HG03520 (cell line): ENCODE results near the gene HABP4.
A peak's percentile ranks its signal among the peaks of the same experiment; 100 is the strongest.

Experiments
- ATAC-seq: cut with Tn5 transposase; IDR thresholded peaks from one replicate; pipeline ENCODE4 v1.9.1; 2021; ENCODE audit warnings: mild to moderate bottlenecking, moderate library complexity; ENCODE audit not compliant: unreplicated experiment

The HABP4 gene, protein sequence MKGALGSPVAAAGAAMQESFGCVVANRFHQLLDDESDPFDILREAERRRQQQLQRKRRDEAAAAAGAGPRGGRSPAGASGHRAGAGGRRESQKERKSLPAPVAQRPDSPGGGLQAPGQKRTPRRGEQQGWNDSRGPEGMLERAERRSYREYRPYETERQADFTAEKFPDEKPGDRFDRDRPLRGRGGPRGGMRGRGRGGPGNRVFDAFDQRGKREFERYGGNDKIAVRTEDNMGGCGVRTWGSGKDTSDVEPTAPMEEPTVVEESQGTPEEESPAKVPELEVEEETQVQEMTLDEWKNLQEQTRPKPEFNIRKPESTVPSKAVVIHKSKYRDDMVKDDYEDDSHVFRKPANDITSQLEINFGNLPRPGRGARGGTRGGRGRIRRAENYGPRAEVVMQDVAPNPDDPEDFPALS

DNA sequence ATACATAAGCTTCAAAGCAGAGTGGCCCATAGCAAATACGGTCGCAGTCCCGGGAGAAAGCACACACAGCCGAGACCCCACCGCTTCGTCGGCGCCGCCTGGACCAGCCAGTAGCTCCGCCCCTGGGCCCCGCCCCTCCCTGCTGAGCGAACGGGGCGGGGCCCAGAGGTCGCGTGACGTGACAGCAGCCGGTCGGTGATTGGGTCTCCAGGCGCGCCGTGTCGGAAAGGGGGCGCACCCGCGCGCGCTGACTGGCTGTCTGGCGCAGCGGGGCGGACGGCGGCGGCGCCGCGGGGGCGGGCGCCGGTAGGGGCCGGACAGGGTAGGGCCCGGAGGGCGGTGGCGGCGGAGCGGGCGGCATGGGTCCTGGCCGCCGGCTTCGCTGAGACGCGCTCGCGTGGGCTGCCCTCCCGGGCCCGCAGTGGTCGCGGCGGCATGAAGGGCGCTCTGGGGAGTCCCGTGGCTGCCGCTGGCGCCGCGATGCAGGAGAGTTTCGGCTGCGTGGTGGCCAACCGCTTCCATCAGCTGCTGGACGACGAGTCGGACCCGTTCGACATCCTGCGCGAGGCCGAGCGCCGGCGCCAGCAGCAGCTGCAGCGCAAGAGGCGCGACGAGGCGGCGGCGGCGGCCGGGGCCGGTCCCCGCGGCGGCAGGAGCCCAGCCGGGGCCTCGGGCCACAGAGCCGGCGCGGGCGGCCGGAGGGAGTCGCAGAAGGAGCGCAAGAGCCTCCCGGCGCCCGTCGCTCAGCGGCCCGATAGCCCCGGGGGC is at the start of gene HABP4:
TSS of gene HABP4 (plus strand) at position 325 of the 768 bp plus-strand sequence. CDS start at position 436, 111 bp downstream.
- ATAC-seq, result peak; percentile 98

DNA sequence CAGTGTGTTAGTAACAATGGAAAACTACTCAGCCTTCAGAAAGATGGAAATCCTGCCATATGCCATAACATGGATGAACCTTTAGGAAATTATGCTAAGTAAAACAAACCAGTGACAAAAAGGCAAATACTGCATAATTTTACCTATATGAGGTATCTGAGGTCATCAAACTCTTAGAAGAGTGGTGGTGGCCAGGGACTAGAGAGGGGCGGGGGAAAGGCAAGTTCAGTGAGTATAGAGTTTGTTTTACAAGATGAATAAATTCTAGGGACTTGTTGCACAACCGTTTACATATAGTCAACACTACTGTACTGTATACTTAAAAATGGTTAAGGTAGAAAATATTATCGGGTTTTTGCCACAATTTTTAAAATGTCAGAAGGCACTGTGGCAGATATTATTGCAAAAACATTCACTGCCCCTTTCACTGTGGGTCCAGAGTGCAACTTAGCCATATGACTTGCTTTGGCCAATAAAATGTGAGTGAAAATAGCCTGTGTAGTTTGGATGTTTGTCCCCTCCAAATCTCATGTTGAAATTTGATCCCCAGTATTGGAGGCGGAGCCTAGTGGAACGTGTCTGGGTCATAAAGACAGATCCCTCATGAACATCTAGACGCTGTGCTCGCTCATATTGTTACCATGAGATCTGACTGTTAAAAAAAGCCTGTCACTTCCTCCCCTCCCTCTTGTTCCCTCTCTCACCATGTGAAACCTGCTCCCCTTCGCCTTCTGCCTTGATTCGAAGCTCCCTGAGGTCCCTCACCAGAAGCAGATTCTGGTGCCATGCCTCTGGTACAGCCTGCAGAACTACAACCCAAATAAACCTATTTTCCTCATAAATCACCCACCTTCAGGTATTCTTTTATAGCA is 41.3 kb upstream of the HABP4 start:
- no peak for ATAC-seq

DNA sequence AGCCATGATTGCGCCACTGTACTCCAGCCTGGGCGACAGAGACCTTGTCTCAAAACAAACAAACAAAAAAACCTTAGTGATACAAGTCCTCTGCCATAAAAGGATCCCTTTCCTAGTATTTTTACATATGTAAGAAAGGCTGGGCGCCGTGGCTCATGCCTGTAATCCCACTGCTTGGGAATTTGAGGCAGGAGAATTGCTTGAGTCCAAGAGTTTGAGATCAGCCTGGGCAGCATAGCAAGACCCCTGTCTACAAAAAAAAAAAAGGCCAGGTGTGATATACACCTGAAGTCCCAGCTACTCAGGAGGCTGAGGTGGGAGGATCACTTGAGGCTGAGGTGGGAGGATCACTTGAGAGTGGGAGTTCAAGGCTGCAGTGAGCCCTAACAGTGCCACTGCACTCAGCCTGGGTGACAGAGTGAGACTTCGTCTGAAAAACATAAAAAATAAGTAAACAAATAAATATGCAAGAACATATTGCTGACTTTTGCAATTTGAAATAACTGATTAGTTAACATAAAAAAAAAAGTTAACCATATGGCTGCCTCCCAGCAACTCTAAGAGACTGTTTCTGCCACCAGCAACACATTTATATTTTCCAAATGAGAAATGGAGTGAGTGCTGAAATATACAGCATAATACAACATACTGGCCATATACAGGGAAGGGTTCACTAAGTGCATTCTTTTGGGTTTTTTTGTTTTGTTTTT is 38.7 kb upstream of the HABP4 start:
- no peak for ATAC-seq

DNA sequence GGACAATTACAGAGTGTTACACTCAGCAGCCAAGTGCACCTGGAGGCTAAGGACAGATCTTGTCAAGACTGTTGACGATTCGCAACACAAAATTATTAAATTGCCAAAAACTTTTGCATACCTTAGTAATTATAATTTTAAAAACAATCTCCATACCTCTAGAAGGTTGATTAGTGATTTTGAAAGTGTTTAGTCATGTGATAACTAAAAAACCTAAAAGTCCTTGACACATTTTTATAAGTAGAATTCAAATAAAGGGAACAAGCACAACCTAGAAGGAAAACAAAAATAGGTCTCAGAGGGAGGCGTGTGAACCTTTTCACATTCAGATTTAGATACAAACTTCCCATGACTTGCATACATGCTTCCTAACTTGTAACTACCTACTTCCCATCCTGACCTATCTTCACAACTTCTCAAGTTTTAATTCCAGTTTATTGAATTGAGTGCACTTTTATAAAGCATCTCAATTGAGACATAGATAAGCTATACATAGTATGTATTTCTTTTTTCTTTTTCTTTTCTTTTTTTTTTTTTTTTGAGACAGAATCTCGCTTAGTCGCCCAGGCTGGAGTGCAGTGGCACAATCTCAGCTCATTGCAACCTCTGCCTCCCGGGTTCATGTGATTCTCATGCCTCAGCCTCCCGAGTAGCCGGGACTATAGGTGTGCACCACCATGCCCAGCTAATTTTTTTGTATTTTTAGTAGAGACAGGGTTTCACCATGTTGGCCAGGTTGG is 37.6 kb upstream of the HABP4 start:
- ATAC-seq, result no peak

DNA sequence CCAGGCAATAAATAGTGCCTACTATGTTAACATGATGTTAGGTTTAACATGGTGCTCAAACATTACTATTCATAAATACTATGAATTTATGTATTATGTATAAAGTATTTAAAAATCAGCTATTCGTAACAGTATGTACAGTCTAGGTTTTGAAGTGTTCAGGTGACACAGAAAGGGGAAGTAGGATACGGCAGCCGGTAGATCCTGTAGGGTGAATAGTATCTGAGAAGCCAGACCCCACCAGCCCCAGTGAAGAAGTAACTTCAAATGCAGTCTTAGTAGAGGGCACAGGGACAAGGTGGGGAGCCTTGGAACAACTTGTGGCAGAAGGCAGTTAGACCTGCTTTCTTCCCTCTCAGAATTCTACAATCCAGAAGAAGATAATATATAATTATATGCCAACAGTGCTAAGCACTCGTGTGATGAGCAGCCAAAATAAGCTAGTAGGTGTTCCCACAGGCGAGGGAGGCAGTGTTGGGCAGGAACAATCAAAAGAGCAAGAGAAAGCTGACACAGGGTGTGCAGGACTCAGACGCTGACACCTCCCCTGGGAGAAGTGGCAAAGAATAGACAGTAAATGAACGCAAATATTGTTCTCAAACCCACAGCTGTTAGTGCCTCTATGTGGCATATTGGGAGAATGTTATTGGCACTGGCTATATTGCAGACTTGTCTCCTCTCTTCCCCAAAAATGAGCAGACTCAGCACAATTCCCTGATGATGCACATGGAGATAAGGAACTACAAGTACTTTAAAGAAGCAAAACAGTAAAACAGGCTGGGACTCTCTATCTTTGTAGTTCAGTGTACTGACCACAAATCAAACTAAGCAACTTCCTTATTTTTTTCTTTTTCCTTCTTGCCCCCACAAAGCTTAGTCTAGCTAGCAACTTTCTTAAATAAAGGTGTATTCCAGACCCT is 36.4 kb upstream of the HABP4 start:
- peak; percentile 29 for ATAC-seq

DNA sequence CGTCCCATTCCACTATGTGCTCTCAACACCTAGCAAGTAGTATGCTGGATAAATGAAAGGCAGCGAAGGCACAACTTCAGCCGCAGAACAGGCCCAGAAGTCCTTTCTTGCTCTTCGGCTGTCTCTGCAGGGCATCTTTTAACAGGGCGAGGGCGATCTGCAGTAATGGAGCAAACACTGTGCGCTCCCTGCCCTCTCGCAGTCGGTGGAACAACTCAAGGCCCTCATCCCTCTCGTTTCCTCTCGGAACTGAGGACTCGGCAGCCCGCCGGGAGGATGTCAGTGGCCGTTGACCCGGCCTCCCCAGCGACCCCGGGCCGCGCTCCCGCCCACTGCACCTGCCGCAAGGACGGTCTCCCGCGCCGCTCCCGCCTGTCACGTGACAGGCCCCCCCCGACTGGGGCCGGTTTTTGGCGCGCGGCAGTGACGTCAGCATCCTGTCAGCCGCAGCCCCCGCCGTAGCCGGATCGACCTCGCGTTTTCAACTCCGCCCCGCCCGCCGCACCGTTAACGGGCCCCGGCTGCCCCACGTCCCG is 32.9 kb upstream of the HABP4 start:
- peak; percentile 17 for ATAC-seq

DNA sequence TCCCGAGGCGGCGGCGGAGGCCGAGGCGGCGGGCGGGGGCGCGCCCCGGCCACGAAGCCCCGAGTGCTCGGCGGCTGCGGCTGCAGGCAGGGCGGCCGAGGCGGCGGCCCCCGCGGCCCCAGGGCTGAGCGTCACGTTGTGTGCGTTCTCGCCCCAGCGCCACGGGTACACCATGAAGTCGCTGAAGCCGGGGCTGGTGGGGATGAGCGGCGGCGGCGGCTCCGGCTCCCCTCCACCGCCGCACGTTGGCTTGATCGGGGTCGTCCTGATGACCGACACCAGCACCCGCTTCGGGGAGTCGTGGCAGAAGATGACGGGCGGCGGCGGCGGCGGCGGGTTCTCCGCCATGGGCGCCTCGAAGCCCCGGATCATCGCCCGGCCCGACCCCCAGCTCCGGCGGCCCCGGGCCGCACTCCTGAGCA is 32.3 kb upstream of the HABP4 start:
- no peak for ATAC-seq

DNA sequence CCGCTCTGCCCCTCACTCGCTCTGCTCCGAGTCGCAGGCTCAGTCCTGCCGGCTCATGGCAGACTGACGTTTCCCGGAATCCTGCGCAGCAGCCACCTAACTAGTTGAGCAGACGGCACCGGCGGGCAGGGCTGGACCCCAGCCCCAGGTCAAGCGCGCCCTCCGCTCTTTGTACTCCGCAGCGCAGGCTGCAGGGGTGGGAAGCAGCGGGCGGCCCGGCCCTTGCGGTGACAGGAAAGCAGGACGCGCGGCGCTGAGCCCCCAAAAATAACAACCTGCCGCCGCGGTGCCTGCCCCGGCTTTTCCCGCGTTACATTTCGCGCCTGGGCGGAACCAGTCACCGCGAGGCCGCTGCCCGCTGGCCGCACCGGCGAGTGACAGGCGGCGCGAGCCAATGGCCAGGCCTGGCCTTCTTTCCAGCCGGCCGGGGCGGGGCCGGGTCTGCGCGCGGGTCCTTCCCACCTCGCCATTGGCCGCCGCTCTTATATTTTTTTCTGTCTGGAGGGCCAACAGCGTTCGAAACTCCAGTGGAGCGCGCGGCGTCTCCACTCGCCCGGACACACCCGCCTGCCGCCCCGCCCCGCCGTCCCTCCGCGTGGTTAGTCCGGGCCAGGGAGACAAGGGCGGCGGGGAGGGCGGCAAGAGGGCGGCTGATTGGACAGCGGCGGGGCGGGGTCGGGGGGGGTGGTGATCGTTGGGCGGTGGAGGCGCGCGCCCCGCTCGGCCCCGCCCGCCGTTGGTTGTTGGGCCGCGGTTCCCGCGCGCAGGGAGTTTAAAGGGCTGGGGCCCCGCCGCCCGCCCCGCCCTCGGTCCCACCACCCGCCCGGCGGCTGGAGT is 31.7 kb upstream of the HABP4 start, which contains the start of gene ZNF367:
TSS of gene ZNF367 (minus strand) at position 288 of the 837 bp plus-strand sequence. CDS start 338 bp downstream, outside the sequence.
- peak; percentile 55 for ATAC-seq

DNA sequence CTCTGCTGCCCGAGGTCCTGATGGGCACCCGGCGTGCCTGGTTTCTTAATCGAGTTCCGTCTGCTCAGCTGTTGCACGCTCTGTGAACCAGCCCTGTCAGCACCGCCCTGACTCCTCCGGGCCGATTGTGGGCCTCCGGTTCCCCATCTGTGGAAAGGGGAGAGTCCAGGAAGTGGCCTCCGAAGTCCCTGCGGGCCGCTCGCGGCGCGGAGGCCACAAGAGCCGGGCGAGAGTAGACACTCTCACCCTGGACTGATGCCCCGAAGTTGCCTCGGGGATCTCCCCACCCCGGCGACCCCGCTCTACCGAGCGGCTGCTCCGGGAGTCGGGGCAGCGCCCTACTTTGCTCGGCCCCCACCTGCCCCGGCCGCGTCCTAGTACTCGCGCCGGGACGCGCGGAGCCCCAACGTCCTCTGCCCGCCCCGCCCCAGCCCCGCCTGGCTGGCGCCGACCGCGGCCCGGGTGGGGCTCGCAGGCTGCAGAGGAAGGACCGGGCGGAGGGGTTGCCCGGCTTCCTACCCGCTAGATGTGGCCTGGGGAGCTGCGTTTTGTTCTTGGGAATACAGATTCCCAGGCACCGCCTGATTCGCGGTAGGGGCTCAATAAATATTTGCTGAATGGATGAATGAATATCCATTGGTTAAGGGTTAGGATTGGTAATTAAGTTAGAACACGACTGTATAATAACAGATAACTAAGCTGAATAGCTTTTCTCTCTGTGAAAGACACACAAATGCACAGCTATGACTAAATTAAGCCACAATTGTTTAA is 30.9 kb upstream of the HABP4 start:
- peak; percentile 19 for ATAC-seq

DNA sequence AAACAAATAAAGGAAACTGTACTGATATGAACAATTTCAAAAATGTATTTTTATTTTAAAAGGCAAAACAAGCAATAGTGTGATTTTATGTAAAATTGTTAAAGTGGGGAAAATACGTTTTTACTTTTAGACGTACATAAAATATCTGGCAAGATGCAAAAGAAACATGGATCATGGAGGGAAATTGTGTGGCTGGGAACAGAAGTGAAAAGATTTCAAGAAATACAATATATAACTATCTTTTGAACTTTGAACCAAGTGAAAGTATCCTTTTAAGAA is 30.3 kb upstream of the HABP4 start:
- ATAC-seq, result no peak

DNA sequence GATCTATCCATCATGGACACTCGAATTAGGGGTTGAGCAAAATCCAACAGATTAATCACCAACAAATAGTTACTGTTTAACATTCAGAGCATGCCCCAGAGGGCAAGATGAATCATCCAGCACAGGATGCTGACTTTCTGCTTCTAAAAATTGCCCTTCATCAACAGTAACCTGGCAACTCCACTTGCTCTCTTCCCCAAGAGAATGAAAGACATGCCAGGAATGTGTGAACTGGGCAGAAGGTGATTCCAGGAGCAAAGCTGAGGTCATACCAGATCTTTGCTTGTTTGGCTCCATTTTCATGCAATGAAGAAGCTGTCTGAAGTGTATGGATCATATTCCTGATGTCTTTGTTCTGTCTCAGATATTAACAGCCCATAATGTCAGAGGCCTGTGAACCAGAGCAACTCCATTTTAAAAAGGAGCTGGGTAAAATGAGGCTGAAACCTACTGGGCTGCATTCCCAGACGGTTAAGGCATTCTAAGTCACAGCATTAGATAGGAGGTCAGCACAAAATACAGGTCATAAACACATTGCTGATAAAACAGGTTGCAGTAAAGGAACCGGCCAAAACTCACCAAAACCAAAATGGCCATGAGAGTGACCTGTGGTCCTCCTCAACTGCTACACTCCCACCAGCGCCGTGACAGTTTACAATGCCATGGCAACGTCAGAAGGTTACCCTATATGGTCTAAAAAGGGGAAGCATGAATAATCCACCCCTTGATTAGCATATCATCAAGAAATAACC is 29.3 kb upstream of the HABP4 start:
- ATAC-seq, result no peak

DNA sequence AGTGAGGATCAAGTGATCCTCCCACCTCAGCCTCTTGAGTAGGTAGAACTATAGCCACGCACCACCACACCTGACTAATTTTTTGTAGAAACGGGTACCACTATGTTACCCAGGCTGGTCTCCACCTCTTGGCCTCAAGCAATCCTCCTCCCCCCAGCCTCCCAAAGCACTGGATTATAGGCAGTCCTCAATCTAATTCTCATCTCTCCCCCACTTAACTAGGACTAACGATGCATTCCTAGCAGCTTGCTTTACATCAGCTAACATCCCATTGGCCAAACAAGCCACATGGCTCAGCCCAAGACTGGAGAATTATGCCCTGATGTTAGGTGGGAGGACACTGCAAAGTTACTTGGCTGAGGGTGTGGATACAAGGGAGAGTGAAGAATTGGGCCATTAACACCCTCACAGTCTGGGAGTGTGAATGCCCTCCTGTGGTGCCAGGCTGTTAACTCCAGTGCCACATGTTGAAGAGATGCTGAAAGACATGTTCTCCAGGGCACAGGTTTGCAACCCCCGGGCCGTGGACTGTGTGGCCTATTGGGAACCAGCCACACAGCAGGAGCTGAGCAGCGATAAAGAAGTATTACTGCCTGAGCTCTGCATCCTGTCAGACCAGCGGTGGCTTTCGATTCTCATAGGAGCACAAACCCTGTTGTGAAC is 26.5 kb upstream of the HABP4 start:
- no peak for ATAC-seq

DNA sequence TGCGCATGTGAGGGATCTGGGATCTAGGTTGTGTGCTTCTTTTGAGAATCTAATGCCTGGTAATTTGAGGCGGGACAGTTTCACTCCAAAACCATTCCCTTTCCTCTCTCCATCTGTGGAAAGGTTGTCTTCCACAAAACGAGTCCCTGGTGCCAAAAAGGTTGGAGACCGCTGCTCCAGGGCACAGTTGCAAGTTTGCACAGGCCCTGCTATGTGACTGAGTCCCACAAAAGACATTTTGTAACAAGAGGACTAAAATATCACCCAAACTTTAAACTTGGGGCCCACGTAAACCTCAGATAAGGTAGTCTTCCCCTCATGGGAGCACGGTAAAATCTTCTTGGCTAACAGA is 26.0 kb upstream of the HABP4 start:
- no peak for ATAC-seq

DNA sequence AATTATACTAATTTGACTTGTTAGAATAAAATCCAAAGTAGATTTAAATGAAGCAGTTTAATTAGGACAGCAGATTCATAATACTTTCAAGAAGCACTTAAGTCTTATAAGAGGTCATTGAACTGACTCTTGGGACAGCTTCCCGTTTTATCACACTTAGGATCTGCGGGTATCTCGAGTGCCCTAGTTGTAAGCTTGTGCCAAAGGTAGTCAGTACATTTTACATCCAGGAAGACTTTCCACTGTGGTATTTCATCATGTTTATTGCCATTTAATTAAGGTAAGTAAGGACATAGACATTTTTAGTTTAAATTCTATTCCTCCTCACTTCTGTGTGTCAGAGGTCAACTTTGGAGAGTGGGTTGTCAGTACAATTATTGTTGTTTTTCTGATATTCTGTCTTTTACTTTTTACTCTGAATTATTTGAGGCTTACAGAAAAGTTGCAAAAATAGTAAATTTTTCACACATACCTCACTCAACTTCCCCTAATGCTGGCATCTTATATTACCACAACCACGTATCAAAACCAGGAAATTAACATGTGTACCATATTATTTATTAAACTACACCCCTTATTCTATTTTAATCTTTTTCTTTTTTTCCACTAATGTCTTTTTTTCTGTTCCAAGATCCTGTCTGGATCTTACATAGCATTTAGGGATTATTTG is 24.3 kb upstream of the HABP4 start:
- no peak for ATAC-seq

DNA sequence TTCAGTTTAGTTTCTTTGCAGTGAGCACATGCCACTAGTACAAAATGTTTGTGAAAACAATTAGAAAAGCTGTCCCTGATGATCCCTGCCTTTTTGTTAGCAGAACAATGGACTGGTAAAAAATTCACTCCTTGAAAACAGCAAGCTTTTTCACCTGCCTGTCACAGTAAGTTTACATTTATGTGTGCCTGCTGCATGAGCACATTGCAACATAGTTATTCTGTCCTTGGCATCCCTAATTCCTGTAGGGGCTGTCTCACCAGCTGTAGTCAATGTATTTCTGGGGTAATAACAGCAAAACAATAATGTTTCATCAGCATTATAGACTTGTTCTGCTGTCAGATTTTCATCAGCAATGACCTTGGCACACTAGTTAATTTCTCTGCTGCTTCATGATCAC is 20.2 kb upstream of the HABP4 start:
- no peak for ATAC-seq
